HTR-8/SVneo (cell line): ENCODE data around the gene SEC22B.
"Not testable (repeated sequence)": the region's sequence is repeated elsewhere in the genome, so short reads cannot be mapped to it uniquely, and the experiment has no call there.

ENCODE experiments used
- DNase-seq: peaks from one replicate; pipeline ENCODE4 v3.0.0; 2011; ENCODE audit warnings: low spot score, mixed read lengths; ENCODE audit not compliant: insufficient read length
- FAIRE-seq: peaks from 2 replicates; lab custom pipeline; 2011; peaks lifted over from hg19 to GRCh38; lab: Jason Lieb, UNC

SEC22B gene

GRCh38 chr1:120121830-120122229 is 54.5 kb downstream of the SEC22B start:
- FAIRE-seq, DNase-seq: not testable (repeated sequence)

GRCh38 chr1:120120525-120120924 is 55.8 kb downstream of the SEC22B start:
- FAIRE-seq, DNase-seq: not testable (repeated sequence)

GRCh38 chr1:120117371-120118177 is 58.7 kb downstream of the SEC22B start:
- FAIRE-seq = peak; percentile 74
- not testable (repeated sequence) for DNase-seq

- not testable (repeated sequence) for FAIRE-seq, DNase-seq
These were observed 60.2 kb downstream of the SEC22B start for GRCh38 chr1:120116094-120116493.

- not testable (repeated sequence) for DNase-seq, FAIRE-seq
These were observed 63.2 kb downstream of the SEC22B start for GRCh38 chr1:120113134-120113533.

- not testable (repeated sequence) for DNase-seq, FAIRE-seq
These were observed 64.1 kb downstream of the SEC22B start for GRCh38 chr1:120112212-120112611.

GRCh38 chr1:120111771-120112170 is 64.5 kb downstream of the SEC22B start:
- not testable (repeated sequence) for DNase-seq
- peak; percentile 52 for FAIRE-seq

- not testable (repeated sequence) for FAIRE-seq
These were observed 65.3 kb downstream of the SEC22B start for GRCh38 chr1:120111008-120111407.

GRCh38 chr1:120109656-120110055 is 66.7 kb downstream of the SEC22B start:
- not testable (repeated sequence) for FAIRE-seq, DNase-seq

More at GRCh38 chr1:120111008-120111407, 65.3 kb downstream of the SEC22B start:
- DNase-seq = not testable (repeated sequence)

GRCh38 chr1:120109180-120109579 is 67.1 kb downstream of the SEC22B start:
- not testable (repeated sequence) for FAIRE-seq, DNase-seq

- DNase-seq, FAIRE-seq: not testable (repeated sequence)
These were observed 71.0 kb downstream of the SEC22B start for GRCh38 chr1:120105288-120105687.

GRCh38 chr1:120103768-120104167 is 72.6 kb downstream of the SEC22B start:
- not testable (repeated sequence) for FAIRE-seq, DNase-seq

- not testable (repeated sequence) for DNase-seq, FAIRE-seq
These were observed 74.7 kb downstream of the SEC22B start for GRCh38 chr1:120101593-120101992.
